Stimulated activated CD4-positive, alpha-beta T cell treated with anti-CD3 and anti-CD28 coated beads, Interleukin-2, amount 100 ng/mL, for 4 hours (primary cell): ENCODE data around the gene EGFR.

Experiments used
- DNase-seq: peaks from one replicate; pipeline ENCODE4 v3.0.0-alpha.2; 2020; ENCODE audit warnings: low read depth

The EGFR gene

DNA sequence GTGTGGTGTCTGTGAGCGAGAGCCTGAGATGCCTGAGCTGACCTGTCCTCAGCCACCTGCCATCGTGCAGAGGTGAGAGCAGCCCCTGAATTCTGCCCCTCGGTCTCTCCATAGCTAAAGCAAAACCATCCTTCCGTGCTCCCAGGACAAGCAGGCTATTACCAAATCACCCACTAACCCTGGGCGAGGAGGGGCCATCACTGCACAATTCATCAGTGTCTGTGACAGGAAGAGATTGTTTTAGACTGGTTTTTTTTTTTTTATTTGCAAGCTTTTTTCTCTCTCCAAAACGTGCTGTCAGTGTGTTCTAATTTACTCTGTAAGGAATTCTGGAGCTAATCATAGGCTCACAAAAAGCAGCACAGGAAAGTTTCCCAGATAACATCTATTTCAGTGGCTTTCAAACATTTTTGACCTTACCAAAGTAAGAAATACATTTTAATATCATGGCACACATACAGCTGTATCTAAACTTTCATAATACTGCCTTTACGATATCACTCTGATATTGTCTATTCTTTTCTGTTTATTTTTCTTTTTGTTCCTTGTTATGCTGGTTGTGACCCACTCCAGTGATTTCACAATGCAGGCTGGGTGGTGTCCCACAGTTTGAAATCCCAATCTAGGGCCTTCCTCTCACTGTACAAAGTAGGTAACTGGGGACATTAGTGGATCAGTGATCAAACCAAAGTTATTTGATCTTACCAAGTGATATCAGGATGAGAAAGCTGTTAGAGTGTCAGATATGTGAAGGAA, 62.8 kb downstream of the EGFR start:
- no peak for DNase-seq

DNA sequence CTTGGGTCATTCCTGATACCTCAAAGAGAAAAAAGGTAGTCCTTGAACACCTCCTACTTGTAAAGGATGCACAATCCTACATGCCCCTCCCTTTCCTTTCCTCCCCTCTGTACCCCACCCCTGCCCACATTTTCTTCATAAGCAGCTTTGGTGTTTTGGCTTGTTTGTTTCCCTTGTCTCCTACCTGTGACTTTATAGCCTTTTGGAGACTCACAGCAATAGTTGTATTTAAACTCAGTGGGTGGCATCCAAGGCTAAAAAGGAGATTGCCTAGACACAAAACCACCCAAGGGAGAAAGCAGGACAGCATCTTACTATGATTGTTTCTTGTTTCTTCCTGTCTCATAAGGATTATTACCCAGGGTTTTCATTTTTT, 63.4 kb downstream of the EGFR start:
- DNase-seq: no peak

DNA sequence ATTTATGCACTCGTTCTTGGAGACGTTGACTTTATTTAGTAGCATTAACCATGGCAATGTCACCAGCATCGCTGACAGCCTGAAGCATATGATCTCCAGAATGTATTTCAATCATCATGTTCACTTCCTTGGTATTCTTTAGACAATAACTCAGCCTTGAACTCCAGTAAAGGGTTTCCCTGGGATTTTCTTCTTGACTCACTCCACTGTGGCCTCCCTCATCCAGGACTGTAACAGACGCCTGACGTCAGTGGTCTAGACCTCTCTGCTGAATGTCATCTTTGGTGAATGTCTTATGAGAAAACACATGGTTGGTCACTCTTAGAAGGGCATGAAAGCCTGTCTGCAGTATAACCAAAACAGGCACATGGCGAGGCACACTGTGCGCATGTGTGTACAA, 64.4 kb downstream of the EGFR start:
- DNase-seq: no peak

DNA sequence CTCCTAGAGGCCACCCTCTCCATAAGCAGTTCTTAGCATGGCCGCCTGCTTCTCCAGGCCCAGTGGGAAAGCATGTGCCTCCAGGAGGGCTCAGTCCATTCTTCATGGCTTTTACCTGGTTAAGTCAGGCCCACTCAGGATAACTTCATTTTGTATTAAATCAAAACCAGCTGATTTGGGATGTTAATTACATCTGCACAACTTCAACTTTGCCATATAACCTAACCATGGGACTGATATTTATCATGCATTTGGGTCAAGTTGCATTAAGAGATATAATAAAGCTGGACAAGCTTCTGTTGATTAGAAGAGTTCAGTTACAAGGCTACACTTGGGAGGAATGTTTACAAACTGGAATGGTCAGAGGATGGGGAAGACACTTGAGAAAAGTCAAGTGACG, 65.5 kb downstream of the EGFR start:
- DNase-seq: no peak

DNA sequence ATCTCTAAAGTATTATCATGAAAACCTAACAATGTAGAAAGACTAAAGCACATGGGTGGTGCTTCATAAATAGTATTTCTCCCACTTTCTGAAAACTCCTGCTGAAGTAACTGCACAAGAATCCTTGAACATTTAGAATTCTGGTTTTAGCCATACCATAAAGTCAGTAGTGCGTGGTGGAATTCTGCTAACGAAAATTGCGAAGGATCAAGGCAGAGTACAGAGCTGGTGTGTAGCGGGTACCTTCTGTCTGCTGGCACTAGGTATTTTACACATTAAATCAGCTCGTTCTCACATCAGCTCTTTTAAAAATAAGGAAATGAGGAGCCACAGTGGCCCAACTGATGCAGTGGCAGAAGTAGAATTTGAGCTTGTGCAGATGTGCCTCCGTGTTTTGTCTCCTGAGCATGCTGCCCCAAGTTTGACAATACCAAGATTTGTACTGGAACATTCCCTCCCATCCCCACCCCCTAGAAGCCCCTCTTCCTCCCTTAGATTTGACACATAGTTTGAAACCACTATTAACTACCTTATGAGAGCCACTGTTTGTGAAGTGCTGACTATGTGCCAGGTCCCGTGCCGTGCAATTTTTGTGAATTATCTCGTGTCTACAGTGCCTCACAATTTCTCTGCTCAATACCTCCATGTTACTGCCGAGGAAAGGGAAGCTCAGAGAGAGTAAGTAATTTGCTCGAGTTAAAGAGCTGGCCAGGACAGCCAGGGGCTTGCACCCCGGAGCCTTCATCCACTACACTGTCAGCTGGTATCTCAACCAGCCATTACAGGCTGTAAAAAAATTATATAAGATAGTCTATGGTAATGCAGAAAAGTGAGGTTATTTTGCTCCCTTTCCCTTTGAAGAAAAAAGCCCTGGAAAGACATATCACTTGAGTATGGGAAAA, 66.9 kb downstream of the EGFR start:
- DNase-seq: no peak

DNA sequence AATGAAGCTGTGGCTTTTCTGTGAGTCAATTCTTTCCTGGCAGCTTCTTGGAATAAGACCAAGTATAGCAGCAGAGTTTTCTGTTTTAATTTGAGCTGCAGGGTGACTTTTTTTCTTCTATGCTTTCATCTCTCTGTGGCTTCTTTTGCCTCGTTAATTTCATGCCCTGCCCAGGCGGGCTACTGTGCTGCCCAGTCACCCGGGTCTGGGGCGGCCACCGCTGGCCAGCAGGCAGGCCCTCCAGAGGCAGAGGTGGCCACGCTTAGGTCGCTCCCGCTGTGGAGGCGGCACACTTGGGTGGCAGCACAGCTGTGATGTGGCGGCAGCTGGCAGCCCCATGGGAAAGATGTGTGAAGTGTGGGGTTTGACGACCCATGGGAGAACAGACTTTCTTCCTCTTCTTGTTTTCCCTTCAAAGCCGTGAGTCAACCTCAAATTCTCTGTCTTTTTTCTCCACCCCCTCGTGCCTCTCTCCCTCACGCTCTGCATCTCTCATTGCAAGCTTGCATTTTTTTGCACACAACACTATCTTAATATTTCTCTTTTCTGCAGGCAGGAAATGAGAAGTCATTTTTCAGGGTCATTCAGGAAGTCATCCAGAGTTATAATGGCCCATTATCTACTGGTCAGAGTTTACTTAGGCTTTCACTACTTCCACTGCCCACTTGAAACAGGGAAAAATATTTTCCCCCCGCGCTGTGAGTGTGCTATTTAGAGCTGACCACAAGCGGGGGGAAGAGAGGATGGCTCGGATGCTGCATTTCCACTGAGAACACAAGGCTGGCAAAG, 67.8 kb downstream of the EGFR start:
- DNase-seq: no peak

DNA sequence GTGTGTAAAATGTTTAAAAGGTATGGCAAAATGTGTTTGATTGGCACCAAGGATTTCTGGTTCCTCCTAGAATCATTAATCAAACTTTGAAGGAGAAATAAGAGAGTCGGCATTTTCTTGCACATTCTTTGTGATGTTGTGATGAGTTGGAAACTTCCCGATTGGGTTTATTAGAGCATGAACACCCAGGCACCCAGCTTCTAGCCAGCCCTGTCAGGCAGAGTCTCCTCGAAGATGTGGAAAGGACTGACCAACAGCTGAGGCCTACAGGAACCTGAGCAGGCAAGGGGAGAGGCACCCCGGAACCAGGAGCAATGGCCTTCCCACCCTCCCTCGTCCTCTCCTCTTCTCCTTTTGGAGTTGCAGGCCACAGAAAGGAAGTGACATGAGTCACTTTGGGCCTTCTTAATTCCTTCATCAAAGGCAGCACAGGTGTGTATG, 68.7 kb downstream of the EGFR start:
- DNase-seq: no peak

DNA sequence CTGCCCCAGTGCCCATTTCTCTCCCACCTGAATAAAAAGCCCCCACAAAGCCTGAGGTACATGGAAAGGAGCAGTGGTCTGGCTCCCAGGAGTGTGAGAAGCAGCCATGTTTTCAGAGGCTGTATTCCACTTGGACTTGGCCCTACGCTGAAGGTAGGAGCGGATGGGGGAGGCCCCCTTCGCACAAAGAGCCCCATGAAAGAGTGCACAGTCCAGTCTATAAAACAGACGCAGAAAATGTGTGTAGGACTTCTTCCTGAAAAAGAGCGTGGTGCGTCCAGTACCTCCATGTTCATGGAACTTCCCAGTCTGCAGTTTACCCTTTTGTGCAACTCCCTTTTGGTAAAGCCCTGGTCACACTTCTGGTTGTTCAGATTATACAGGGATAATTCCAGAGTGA, 69.3 kb downstream of the EGFR start:
- DNase-seq: no peak

DNA sequence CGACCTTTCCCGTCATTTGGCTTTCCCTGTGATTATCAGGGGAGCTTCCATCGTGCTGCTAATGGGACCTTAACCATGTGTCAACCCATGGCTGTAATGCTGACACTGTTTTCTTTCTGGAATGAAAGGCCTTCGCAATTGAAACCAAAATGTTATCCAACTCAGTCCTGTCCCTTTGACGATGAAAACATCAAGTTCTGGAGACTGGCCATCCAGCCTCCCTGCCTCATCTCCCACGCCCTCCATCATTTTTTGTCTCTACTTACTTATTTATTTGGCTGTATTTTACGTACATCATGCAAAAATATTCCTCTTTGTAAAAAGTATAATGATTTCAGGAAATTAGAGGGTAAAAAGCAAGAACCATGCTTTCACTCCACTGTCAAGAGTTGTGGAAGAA, 69.8 kb downstream of the EGFR start:
- DNase-seq: no peak

DNA sequence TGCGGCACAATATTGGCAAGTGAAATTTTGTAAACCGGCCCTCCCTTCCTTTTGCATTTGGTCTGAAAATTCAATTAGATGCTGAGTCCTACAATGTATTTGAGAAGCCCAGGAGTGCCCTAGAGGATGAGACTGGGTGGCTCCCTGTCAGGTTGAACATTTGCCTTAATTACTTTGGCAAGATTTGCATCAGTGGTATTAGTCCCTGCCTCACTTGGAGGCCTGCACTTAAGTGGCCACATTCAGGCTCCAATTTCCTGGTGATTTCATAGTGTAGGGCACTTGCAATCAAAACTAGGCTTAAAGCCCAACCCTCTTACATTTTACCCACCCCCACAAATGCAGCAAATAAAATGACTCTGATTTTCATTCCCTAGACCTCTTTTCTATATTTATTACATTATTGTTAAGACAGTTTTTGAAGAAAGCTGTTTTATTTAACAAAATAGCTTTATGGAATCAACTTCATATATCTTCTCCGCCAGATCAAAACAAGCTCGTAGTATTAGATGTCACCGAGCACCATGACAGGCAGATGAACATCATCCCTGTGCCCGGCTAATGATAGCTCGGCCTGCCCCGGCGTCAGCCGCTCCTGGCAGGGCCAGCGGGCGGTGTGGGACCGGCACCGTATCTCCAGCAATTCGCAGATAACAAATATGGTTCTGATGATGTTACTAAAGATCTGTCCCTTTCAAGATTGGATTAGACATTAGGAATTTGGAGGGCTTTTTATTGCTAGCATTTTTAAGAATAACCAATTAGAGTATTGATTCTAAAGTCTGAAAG, 73.6 kb downstream of the EGFR start:
- DNase-seq: no peak

DNA sequence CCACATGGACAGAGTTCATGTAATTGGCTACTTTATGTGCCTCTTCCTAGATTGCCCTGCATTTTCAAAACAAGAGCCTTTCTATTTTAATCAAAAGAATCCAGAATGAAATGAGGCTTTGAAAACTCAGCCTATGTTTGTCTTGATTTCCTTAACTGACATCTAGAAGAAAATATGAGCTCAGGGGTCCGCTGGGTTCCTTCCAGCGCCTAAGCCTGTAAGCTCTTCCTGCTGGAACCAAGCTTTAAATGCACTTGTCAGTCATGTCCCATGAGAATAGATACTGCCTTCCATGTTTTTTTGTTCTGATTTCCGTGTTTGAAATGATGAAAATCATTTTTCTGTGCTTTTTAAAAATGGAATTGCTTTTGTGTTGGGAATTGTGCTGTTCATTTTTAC, 74.2 kb downstream of the EGFR start:
- no peak for DNase-seq

DNA sequence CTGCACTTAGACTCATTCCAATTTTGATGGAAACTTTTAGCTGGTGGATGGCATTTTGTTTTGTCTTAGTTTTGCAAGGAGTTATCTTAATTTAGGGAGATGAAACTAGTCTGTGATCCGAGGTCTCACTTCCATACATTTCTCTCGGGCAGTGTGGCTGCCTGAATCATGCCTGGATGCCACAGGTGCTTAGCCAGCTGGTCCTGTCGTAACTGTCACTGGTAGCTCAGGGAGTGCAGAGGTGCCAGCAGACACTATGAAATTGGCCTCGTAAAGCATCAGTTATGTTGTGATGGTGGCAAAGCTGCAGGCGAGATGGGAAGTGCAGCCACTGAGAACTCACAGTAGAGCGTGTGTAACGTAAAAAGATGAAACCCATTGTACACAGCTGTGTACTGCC, 74.9 kb downstream of the EGFR start:
- DNase-seq: no peak

DNA sequence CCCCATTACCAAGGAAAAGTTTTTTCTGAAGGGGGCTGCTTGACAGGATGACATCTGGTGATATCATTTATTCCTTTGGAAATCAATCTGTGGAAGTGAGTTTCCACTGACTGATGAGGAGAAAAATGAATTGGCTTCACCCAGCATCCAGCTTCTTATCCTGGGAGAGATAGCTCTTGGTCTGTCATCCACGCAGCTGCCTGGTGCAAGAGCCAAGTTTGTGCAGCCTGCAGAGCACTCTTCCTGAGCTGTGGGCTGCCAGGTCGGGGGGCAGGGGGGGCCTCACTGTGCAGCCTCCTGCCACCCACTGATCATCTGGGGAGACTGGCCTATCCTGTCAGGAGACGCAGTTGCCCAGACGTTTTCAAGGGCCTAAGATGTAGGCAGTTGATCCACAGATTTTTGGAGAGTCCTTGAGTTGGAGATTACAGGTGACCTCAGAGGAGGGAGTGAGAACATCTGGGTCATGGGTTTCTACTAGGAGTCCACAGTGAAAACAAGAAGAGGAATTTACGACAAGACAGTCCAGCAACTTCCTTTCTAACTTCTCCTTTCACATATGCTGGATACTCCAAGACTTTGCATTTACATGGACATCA, 75.4 kb downstream of the EGFR start:
- no peak for DNase-seq

DNA sequence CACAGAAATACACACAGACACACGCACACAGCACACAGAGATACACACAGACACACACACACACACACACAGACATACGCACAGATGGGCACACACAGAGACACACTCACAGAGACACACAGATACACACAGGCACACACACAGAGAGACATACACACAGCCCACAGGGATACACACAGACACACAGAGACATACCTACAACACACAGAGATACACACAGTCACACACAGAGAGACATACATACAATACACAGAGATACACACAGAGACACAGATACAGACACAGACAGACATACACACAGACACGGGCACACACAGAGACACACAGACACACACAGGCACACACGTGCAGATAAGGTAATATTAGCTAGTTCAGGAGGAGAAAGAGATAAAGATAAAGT, 76.9 kb downstream of the EGFR start:
- no peak for DNase-seq

DNA sequence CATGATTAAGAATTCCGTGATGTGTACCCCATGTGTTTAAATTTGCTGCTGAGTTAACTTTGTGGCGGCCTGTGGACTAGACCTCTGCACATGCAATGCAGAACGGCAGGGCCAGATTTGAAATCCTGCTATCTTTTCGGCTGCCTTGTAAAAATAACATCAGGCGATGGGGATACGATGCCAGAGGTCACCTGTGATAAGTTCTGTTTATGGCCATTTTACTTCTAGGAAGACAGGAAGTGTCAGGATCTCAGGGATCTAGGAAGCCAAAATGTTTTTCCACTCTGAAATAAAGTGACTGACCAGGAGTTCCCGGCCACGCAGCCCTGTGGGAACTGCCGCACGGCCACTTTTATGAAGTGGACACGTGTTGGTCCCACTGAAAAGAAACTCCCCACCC, 77.5 kb downstream of the EGFR start:
- no peak for DNase-seq

DNA sequence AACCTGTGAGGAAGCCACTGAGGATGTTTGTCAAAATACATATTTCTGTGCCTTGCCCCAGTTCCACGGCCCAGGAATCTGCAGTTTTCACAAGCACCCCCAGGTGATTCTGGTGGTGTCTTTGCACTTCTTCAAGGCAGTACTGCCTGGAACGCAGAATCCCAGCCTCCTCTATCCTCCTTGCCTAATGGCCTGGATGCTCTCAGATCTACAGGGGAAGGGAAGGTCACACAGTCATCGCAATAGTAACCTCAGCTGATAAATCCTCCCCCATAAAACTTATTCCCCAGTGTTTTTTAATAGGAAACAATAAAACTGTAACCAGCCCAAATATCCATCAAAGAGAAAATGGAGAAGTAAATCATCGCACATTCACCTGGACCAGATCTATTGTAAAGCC, 78.3 kb downstream of the EGFR start:
- DNase-seq: no peak

DNA sequence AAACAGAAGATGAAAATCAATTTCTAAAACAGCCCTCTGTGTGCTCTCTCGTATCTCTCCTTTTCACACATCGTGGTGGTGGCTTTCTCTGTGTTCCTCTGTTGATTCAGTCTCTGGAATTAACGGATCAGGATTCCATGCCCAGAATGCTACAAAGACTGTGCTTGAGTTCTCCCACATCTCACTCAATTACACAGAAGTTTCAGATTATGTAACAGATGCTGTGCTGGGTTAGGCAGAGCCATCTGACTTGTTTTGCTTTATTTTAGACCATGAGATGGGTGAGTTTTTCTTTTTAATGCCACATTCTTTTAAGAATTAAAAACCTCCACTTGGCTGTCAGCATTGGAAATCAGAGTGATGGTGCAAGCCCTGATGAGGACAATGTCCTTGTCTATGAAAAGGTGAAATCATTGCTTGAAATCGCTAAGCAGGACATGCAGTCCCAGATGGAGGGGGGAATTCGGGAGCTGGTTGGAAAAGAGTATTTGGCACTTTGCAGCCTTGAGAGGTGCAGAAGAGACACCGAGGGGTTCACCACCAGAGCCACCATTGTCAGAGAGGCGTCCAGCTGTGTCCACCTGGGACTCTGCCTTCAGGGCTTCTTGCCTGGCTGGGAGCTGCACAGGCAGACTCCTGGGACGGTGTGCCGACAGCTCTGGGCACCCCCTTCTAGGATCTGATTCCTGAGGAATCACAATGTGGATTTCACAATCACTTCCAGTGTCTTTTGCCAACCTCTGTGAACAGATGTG, 80.4 kb downstream of the EGFR start:
- DNase-seq: no peak

DNA sequence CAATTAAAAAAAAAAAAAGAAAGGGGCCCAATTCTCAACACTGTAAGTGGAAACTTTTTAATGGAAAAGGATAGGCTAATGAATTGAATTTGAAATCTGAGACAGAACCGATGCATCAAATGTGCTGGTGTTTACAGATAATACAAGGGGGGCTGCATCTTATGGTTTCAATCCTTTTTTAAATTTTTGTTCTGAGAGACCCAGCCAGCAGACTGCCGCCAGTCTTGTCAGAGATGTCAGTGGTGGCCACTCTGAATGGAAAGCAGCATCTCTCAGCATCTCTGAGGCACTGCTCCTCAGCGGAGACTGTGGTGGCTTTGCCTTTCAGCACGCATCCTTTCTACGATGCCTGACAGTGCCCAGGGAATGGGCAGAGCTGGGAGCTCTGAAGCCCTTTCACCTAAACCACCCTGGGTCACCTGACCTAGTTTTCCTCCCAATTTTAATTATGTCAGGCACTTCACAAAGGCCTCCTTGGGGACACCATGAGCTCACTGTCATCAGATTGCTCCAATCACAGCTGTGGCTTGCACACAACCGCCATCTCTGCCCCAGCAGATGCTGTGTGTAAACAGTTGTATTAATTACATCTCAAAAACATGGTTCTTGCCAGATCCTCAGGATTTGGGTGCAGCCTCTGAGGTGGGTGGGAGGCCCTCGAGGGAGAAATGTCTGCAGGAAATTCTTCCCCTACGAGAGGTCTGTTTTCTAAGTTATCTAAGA, 81.2 kb downstream of the EGFR start:
- no peak for DNase-seq

DNA sequence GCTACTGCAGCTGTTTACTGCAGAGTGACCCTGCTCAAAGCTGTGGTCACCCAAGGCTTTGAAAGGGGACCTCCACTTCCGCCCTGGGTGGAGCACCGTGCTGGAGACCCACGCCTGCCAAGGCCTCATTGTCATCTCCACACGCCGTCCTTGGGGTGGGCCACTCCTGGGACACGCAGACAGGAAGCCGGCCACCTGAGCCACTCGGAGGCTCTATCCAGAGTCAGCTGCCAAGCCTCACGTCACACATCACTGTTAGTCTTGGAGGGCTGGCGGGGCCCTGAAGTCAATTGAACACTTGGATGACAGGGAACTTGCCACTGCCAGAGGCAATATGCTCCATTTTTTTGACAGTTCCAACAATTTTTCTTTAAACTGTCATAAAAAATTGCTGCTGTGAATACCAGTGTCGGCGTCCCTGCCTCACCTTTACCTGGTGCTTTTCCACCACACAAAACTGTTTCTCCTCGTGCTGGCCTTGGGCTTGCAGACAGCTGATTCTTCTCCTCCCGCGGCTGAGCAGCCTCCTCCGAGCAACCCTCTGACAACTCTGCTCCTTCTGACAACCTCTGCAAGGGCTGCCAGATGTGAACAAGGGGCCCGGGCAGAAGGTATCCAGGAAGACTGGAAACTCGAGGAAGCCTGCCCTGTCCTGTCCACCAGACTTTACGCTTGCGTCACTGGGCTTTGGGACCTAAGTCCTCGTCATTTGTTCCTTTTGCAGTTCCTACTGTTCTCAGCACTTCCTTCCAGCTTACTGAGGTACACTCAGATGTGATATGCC, 81.9 kb downstream of the EGFR start:
- DNase-seq: no peak
